H1 (cell line): Measurements from ENCODE around the gene MUC16.

Source experiments
- E2F6 ChIP-seq: IDR thresholded peaks from 2 replicates; pipeline ENCODE4 v1.6.1; 2012; ENCODE audit warnings: inconsistent platforms
- EZH2 ChIP-seq: fragments of 200-600 bp; sonication (generic); IDR thresholded peaks from 2 replicates; pipeline ENCODE4 v1.7.1; 2012; ENCODE audit warnings: low read depth, mild to moderate bottlenecking, moderate library complexity, low read length, inconsistent platforms; ENCODE audit not compliant: severe bottlenecking
- RXRA ChIP-seq: IDR thresholded peaks from 2 replicates; pipeline ENCODE4 v1.6.1; 2011; ENCODE audit warnings: low read depth, mild to moderate bottlenecking, low read length, moderate library complexity; ENCODE audit not compliant: insufficient read depth
- SRF ChIP-seq: IDR thresholded peaks from 2 replicates; pipeline ENCODE4 v1.6.1; 2011; ENCODE audit warnings: mild to moderate bottlenecking, low read depth, low read length, moderate library complexity
- TF ChIP-seq, protein P1 (sequence below), 3 experiments: IDR thresholded peaks; 1 replicate in 2 of 3; 2 replicates in 1 of 3; pipeline versions ENCODE4 v1.5.1 to v1.6.1; 2011; ENCODE audit warnings: low read length in 3 of 3, mild to moderate bottlenecking in 3 of 3, inconsistent platforms in 2 of 3, low read depth in 1 of 3, moderate library complexity in 1 of 3; ENCODE audit not compliant: insufficient read depth in 1 of 3; ENCODE audit errors: control extremely low read depth in 1 of 3

GRCh38 chr19:9044449-9044848 lies 34.2 kb upstream of the MUC16 start:
- TF ChIP-seq E2F6, result no peak
- TF ChIP-seq EZH2, result no peak
- TF ChIP-seq SRF, result no peak
- no peak for TF ChIP-seq RXRA
- TF ChIP-seq, protein P1, sequence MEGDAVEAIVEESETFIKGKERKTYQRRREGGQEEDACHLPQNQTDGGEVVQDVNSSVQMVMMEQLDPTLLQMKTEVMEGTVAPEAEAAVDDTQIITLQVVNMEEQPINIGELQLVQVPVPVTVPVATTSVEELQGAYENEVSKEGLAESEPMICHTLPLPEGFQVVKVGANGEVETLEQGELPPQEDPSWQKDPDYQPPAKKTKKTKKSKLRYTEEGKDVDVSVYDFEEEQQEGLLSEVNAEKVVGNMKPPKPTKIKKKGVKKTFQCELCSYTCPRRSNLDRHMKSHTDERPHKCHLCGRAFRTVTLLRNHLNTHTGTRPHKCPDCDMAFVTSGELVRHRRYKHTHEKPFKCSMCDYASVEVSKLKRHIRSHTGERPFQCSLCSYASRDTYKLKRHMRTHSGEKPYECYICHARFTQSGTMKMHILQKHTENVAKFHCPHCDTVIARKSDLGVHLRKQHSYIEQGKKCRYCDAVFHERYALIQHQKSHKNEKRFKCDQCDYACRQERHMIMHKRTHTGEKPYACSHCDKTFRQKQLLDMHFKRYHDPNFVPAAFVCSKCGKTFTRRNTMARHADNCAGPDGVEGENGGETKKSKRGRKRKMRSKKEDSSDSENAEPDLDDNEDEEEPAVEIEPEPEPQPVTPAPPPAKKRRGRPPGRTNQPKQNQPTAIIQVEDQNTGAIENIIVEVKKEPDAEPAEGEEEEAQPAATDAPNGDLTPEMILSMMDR (IDR thresholded peaks at IDR 0.05; ENCODE audit: control extremely low read depth in 1 of 3, insufficient read depth in 1 of 3, low read depth in 1 of 3, low read length in 3 of 3), result no peak
